KMS-11 (cell line): ENCODE data around the gene CEP78.

ENCODE experiments used
- H2AFZ ChIP-seq: fragments of 200-600 bp; sonication (generic); 2 replicates; pipeline ENCODE4 v1.6.1; 2016; ENCODE audit warnings: antibody characterized with exemption, mixed run types, low read depth
- H3K27ac ChIP-seq: fragments of 200-600 bp; sonication (generic); 2 replicates; pipeline ENCODE4 v1.6.1; 2016; ENCODE audit warnings: mild to moderate bottlenecking, mixed run types
- H3K27me3 ChIP-seq: fragments of 200-600 bp; sonication (generic); 2 replicates; pipeline ENCODE4 v1.6.1; 2017; ENCODE audit warnings: mild to moderate bottlenecking, low read depth, mixed run types, moderate library complexity; ENCODE audit not compliant: insufficient read depth
- H3K36me3 ChIP-seq: fragments of 200-600 bp; sonication (generic); 2 replicates; pipeline ENCODE4 v1.6.1; 2017; ENCODE audit warnings: mild to moderate bottlenecking, mixed run types; ENCODE audit not compliant: insufficient read depth
- H3K4me1 ChIP-seq: fragments of 200-600 bp; sonication (generic); 2 replicates; pipeline ENCODE4 v1.6.1; 2016; ENCODE audit warnings: mild to moderate bottlenecking, low read depth, mixed run types; ENCODE audit not compliant: poor library complexity, severe bottlenecking
- H3K4me2 ChIP-seq: fragments of 200-600 bp; sonication (generic); 2 replicates; pipeline ENCODE4 v1.7.0; 2016; ENCODE audit warnings: mild to moderate bottlenecking, mixed run types
- H3K4me3 ChIP-seq: fragments of 200-600 bp; sonication (generic); IDR thresholded peaks from 2 replicates; pipeline ENCODE4 v1.6.1; 2017; ENCODE audit warnings: low read depth, low read length, mixed read lengths; ENCODE audit not compliant: insufficient read depth
- H3K79me2 ChIP-seq: fragments of 200-600 bp; sonication (generic); 2 replicates; pipeline ENCODE4 v1.6.1; 2016; ENCODE audit warnings: low read depth, mixed run types; ENCODE audit not compliant: insufficient read depth
- H3K9ac ChIP-seq: fragments of 200-600 bp; sonication (generic); 2 replicates; pipeline ENCODE4 v1.6.1; 2016; ENCODE audit warnings: mild to moderate bottlenecking, mixed run types
- H4K20me1 ChIP-seq: fragments of 200-600 bp; sonication (generic); 2 replicates; pipeline ENCODE4 v1.6.1; 2016; ENCODE audit warnings: mild to moderate bottlenecking, mixed run types; ENCODE audit not compliant: insufficient read depth
- CTCF ChIP-seq: fragments of 200-600 bp; sonication (generic); conservative IDR thresholded peaks from 2 replicates; pipeline ENCODE4 v1.6.1; 2017; ENCODE audit warnings: low read depth, mild to moderate bottlenecking, antibody characterized with exemption, low read length, moderate library complexity, mixed read lengths

Gene CEP78

GRCh38 chr9:78319197-78320029, 83.5 kb downstream of the CEP78 start:
- H3K4me1 ChIP-seq = no peaks in the 10 kb centered on the region
- H4K20me1 ChIP-seq = no peaks in the 10 kb centered on the region
- no peaks in the 10 kb centered on the region for H3K79me2 ChIP-seq
- H3K27ac ChIP-seq = no peak overlapping the region
- H3K9ac ChIP-seq = no peak overlapping the region
- TF ChIP-seq CTCF = no peak
- H3K4me3 ChIP-seq = no peak overlapping the region
- H3K27me3 ChIP-seq = no peaks in the 10 kb centered on the region
- no peak overlapping the region for H3K4me2 ChIP-seq
- H2AFZ ChIP-seq = no peak overlapping the region
- H3K36me3 ChIP-seq = no peaks in the 10 kb centered on the region

- H2AFZ ChIP-seq = no peak overlapping the region
- no peak overlapping the region for H3K9ac ChIP-seq
- H4K20me1 ChIP-seq = no peaks in the 10 kb centered on the region
- H3K4me1 ChIP-seq = no peaks in the 10 kb centered on the region
- H3K79me2 ChIP-seq = no peaks in the 10 kb centered on the region
- no peak overlapping the region for H3K27ac ChIP-seq
- no peak overlapping the region for H3K4me2 ChIP-seq
- H3K36me3 ChIP-seq = no peaks in the 10 kb centered on the region
- H3K27me3 ChIP-seq = no peaks in the 10 kb centered on the region
- H3K4me3 ChIP-seq = no peak overlapping the region
- no peak for TF ChIP-seq CTCF
Measured at GRCh38 chr9:78320030-78320693, 84.3 kb downstream of the CEP78 start.

GRCh38 chr9:78320875-78321496, 85.1 kb downstream of the CEP78 start:
- H3K36me3 ChIP-seq = no peaks in the 10 kb centered on the region
- no peak overlapping the region for H3K4me3 ChIP-seq
- TF ChIP-seq CTCF = no peak
- no peak overlapping the region for H3K9ac ChIP-seq
- H3K27me3 ChIP-seq = no peaks in the 10 kb centered on the region
- no peak overlapping the region for H3K4me2 ChIP-seq
- H3K79me2 ChIP-seq = no peaks in the 10 kb centered on the region
- H3K4me1 ChIP-seq = no peaks in the 10 kb centered on the region
- H3K27ac ChIP-seq = no peak overlapping the region
- H4K20me1 ChIP-seq = no peaks in the 10 kb centered on the region
- H2AFZ ChIP-seq = no peak overlapping the region

GRCh38 chr9:78321505-78321904, 85.6 kb downstream of the CEP78 start:
- no peaks in the 10 kb centered on the region for H3K27me3 ChIP-seq
- H4K20me1 ChIP-seq = no peaks in the 10 kb centered on the region
- TF ChIP-seq CTCF = no peak
- no peaks in the 10 kb centered on the region for H3K36me3 ChIP-seq
- no peaks in the 10 kb centered on the region for H3K4me1 ChIP-seq
- H2AFZ ChIP-seq = no peak overlapping the region
- no peaks in the 10 kb centered on the region for H3K79me2 ChIP-seq
- H3K4me3 ChIP-seq = no peak overlapping the region
- no peak overlapping the region for H3K9ac ChIP-seq
- H3K27ac ChIP-seq = no peak overlapping the region
- no peak overlapping the region for H3K4me2 ChIP-seq
